GM12891 (cell line): Measurements from ENCODE around the gene SLC50A1.
"Not testable (repeated sequence)": the region's sequence is repeated elsewhere in the genome, so short reads cannot be mapped to it uniquely, and the experiment has no call there.

Experiments used
- DNase-seq: peaks from one replicate; pipeline ENCODE4 v3.0.0; 2011; ENCODE audit warnings: low spot score; ENCODE audit not compliant: insufficient read length
- FAIRE-seq: peaks from 2 replicates; lab custom pipeline; 2011; peaks lifted over from hg19 to GRCh38; lab: Jason Lieb, UNC
- PAX5 ChIP-seq: IDR thresholded peaks from 2 replicates; pipeline ENCODE4 v1.6.1; 2011; ENCODE audit warnings: low read length, moderate library complexity, mild to moderate bottlenecking; ENCODE audit not compliant: insufficient read depth, severe bottlenecking
- POLR2A ChIP-seq: IDR thresholded peaks from 2 replicates; pipeline ENCODE4 v1.6.1; 2011; ENCODE audit warnings: low read depth, low read length, control low read depth
- POLR2AphosphoS5 ChIP-seq: IDR thresholded peaks from 2 replicates; pipeline ENCODE4 v1.6.1; 2011; ENCODE audit warnings: low read depth, low read length, control low read depth
- POU2F2 ChIP-seq: IDR thresholded peaks from 2 replicates; pipeline ENCODE4 v1.6.1; 2011; ENCODE audit warnings: low read depth, mild to moderate bottlenecking, control low read depth, low read length, moderate library complexity
- SPI1 ChIP-seq: IDR thresholded peaks from 2 replicates; pipeline ENCODE4 v1.6.1; 2011; ENCODE audit warnings: low read depth, low read length, control low read depth
- TAF1 ChIP-seq: IDR thresholded peaks from 2 replicates; pipeline ENCODE4 v1.6.1; 2011; ENCODE audit warnings: low read depth, low read length, control low read depth

SLC50A1 gene

DNA sequence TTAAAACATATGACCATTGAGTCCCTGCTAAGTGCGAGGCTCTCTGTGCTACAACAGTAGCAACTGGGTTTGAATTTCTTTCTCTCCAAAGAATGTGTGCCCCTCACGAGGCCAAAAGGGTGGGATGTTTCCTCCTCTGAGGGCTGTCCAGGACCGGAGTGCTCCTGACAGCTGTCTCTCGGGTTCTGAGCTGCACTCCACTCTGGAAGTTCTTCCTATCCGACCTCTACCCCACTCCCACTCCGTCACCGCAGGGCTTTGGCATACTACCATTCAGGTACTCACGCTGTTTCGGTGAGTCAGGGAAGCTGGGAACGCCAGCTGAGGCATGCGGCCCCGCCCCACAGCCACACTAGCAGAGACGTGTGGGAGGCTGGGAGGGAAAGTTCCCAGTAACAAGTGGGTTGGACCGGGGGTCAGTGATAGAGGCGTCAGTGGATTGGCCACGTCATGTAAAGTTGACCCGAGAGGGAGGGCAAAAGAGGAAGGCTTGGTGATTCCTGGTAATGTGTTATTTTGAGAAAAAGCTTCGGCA lies 705 bp upstream of the SLC50A1 start:
- TF ChIP-seq SPI1 (peak; percentile 51), POU2F2 (no peak), POLR2AphosphoS5 (no peak)
- DNase-seq (no peak), FAIRE-seq (no peak)

GRCh38 chr1:155136748-155137147 lies 1.1 kb downstream of the SLC50A1 start:
- TF ChIP-seq POU2F2 (no peak), TAF1 (no peak)
- FAIRE-seq (no peak), DNase-seq (no peak)

GRCh38 chr1:155137154-155137949 lies 1.7 kb downstream of the SLC50A1 start:
- DNase-seq = no peak
- FAIRE-seq = no peak
- TF ChIP-seq POLR2AphosphoS5 (no peak), SPI1 (no peak)

GRCh38 chr1:155139895-155140629 lies 4.4 kb downstream of the SLC50A1 start, which contains the start of gene DPM3:
TSS of gene DPM3 (minus strand) at chr1:155140531. CDS start at chr1:155140240, 291 bp downstream.
- TF ChIP-seq POU2F2 = peak; percentile 46; the same call in 1 of the 2 replicates
- TF ChIP-seq POLR2AphosphoS5 = peak; percentile 73; the same call in 1 of the 2 replicates
- peak; percentile 72 for TF ChIP-seq PAX5
- no peak for TF ChIP-seq SPI1
- TF ChIP-seq POLR2A = no peak; the same call in 1 of the 2 replicates
- 0 out of 2 replicates have a peak, but pooled peaks have one; percentile 8 for TF ChIP-seq TAF1
- FAIRE-seq = peak; percentile 93
- DNase-seq = peak; percentile 87

DNA sequence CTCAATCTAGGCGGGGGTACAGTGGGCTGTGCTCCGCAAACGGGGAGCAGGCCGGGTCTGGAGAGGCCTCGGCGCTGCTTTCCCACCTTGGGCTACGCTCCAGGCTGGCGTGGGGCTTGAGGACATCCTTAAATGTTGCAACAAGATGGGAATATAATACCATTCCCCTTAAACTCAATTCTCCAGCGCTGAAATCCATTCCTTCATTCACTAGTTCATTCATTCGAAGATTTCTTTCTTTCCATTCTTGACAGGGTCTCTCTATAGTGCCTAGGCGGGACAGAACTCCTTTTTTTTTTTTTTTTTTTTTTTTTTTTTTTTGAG lies 4.9 kb downstream of the SLC50A1 start:
- no peak for FAIRE-seq
- no peak for DNase-seq
- TF ChIP-seq TAF1 (no peak), SPI1 (no peak), PAX5 (no peak), POLR2AphosphoS5 (no peak), POU2F2 (no peak), POLR2A (no peak)

- TF ChIP-seq POLR2A (no peak), POLR2AphosphoS5 (no peak), POU2F2 (no peak), PAX5 (no peak), SPI1 (no peak), TAF1 (no peak)
- FAIRE-seq (no peak), DNase-seq (no peak)
Measured at GRCh38 chr1:155141749-155142148, 6.1 kb downstream of the SLC50A1 start.

GRCh38 chr1:155145491-155145890 lies 9.8 kb downstream of the SLC50A1 start:
- FAIRE-seq = no peak
- DNase-seq = no peak
- no peak for TF ChIP-seq POLR2AphosphoS5
- TF ChIP-seq POU2F2 = no peak
- no peak for TF ChIP-seq TAF1
- TF ChIP-seq PAX5 = no peak
- TF ChIP-seq POLR2A = no peak

- FAIRE-seq, DNase-seq: not testable (repeated sequence)
Measured at GRCh38 chr1:155155996-155156643, 20.5 kb downstream of the SLC50A1 start.

DNA sequence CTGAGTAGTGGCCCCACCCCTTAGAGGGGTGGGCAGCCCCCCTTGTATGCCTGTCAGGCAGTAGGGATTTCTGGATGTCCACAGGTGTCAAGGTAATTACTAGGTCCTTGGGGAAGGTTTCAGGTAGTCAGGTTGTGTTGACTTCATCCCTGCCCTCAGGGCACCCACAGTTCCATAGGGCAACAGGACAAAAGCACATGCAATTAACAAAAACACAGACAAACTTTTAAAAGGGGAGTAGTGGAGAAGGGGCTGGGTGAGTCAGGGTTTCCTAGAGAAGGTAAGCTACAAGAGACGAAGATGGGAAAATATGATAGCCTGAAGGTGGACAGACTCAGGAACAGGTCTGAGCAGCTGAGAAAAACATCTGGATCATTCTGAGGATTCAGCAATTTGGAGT lies 23.3 kb downstream of the SLC50A1 start:
- no peak for TF ChIP-seq TAF1
- no peak for TF ChIP-seq POLR2A
- TF ChIP-seq SPI1 = no peak
- no peak for TF ChIP-seq POLR2AphosphoS5
- no peak for TF ChIP-seq POU2F2
- no peak for TF ChIP-seq PAX5
- DNase-seq (no peak), FAIRE-seq (no peak)

- TF ChIP-seq POLR2A (no peak), SPI1 (no peak), PAX5 (no peak), TAF1 (no peak), POLR2AphosphoS5 (no peak), POU2F2 (no peak)
- DNase-seq (no peak), FAIRE-seq (no peak)
Measured at GRCh38 chr1:155160128-155160527, 24.5 kb downstream of the SLC50A1 start.

DNA sequence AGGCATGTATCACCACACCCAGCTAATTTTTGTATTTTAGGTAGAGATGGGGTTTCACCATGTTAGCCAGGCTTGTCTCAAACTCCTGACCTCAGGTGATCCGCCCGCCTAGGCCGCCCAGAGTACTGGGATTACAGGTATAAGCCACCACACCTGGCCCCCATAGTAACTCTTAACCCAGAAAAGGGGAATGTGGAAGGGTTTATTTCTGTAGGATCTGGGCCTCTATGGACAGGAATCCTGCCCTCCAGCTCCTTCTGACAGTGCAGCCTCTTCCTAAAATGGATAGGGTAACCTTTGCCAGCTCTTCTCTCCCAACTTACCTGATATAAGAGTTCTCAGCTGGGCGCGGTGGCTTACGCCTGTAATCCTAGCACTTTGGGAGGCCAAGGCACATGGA lies 27.0 kb downstream of the SLC50A1 start:
- FAIRE-seq, DNase-seq: not testable (repeated sequence)

- not testable (repeated sequence) for FAIRE-seq, DNase-seq
Measured at GRCh38 chr1:155163785-155164184, 28.1 kb downstream of the SLC50A1 start.

DNA sequence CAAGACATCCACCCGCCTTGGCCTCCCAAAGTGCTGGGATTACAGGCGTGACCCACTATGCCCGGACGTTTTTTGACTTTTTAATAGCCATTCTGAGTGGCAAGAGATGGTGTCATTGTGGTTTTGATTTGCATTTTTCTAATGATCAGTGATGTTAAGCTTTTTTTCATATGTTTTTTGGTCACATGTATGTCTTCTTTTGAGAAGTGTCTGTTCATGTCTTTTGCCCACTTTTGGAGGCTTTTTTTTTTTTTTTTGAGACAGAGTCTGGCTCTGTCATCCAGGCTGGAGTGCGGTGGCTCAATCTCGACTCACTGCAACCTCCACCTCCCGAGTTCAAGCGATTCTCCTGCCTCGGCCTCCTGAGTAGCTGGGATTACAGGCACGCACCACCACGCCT lies 29.0 kb downstream of the SLC50A1 start:
- DNase-seq, FAIRE-seq: not testable (repeated sequence)
